Lung (tissue), 12 donors: Measurements from ENCODE around the gene MAMDC2. TPM values are rescaled to one million over a fixed set of nuclear protein-coding genes. Genes with fewer than 3 reads are reported as not detected.

Experiments
- ATAC-seq: fragments of 200-7000 bp; cut with Tn5 transposase; one replicate; pipeline ENCODE4 v1.9.1; 2020; ENCODE audit warnings: moderate number of reproducible peaks; ENCODE audit not compliant: insufficient read depth, low FRiP score
- DNase-seq, 3 donors: peaks; one replicate each; pipeline ENCODE4 v3.0.0-alpha.2; 2013 to 2017
- H3K27ac ChIP-seq, 2 donors: one replicate each; pipeline ENCODE4 v1.5.1; 2013; ENCODE audit warnings: mild to moderate bottlenecking in 2 of 2, moderate library complexity in 2 of 2, control low read depth in 1 of 2, inconsistent platforms in 1 of 2, low read depth in 1 of 2, low read length in 1 of 2
- H3K27me3 ChIP-seq, 3 donors: one replicate each; pipeline ENCODE4 v1.5.1; 2013; ENCODE audit warnings: low read length in 2 of 3; ENCODE audit not compliant: control insufficient read depth in 3 of 3, insufficient read depth in 3 of 3
- H3K36me3 ChIP-seq, 4 donors: one replicate each; pipeline ENCODE4 v1.5.1; 2013; ENCODE audit warnings: low read length in 4 of 4, mild to moderate bottlenecking in 1 of 4, moderate library complexity in 1 of 4; ENCODE audit not compliant: control insufficient read depth in 4 of 4, insufficient read depth in 4 of 4
- H3K4me1 ChIP-seq, 5 donors: one replicate each; pipeline ENCODE4 v1.5.1; 2013; ENCODE audit warnings: low read length in 5 of 5, mild to moderate bottlenecking in 2 of 5, moderate library complexity in 1 of 5; ENCODE audit not compliant: control insufficient read depth in 5 of 5, insufficient read depth in 5 of 5
- H3K4me3 ChIP-seq: one replicate; pipeline ENCODE4 v1.5.1; 2013; ENCODE audit warnings: mild to moderate bottlenecking, control low read depth, moderate library complexity
- H3K9ac ChIP-seq, 2 donors: one replicate each; pipeline ENCODE4 v1.5.1; 2013; ENCODE audit warnings: low read length in 2 of 2, control low read depth in 1 of 2; ENCODE audit not compliant: insufficient read depth in 1 of 2
- H3K9me3 ChIP-seq, 4 donors: one replicate each; pipeline ENCODE4 v1.5.1; 2013; ENCODE audit warnings: low read length in 3 of 4, mild to moderate bottlenecking in 1 of 4, moderate library complexity in 1 of 4; ENCODE audit not compliant: control insufficient read depth in 4 of 4, insufficient read depth in 3 of 4
- WGBS, 2 donors: extraction: QIAGEN DNeasy Blood & Tissue Kit; methylation state at CpG; one replicate each; pipeline ENCODE4 v1.1.7; 2013; 5-methylcytosine and 5-hydroxymethylcytosine counted together
- polyA plus RNA-seq, 2 donors: library from polyadenylated mRNA; stranded (reverse); fragments of 200-250 nt; gene quantifications; one replicate each; pipeline ENCODE4 v1.2.1, GENCODE V29; 2013
- total RNA-seq, 2 donors: library from RNA; depleted of rRNA in 1 of 2; stranded (reverse); fragments of >200 nt in 1 of 2; gene quantifications; one replicate each; pipeline ENCODE4 v1.2.1, GENCODE V29; 2014 to 2021
- TF ChIP-seq, protein P1 (sequence below): IDR thresholded peaks from 2 replicates; pipeline ENCODE4 v1.5.1; 2012; ENCODE audit warnings: mild to moderate bottlenecking; ENCODE audit errors: control extremely low read depth, extremely low read depth
- donor health status: control.
- donor health status: control.
- donor health status: Bipolar disorder and iron deficiency.
- donor health status: healthy.
- donor health status: DM: yes; HTN: yes; CAD: no.

MAMDC2 gene
- total and polyA plus RNA-seq, 4 donors: 6.5 to 28.6 (median 10.0) TPM

DNA sequence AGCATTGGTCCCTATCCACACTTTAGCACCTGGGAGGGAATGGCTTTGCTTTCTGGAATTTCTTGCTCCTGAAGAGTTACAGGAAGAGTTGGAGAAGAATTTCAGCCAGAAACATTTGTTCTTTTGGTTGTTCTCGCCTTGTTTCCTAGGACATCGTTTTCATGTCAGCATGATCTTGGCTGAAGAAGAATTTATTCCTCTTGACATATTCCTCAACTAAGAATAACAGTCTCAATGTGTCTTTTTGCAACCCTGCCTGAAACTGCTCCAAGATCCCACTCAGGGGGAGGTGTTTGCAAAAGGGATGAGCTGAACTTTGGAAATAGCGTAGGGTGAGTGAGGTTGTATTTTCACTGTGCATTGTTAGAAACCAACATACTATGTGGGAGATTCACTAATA is 26.1 kb downstream of the MAMDC2 start:
- H3K27ac ChIP-seq: no peak overlapping the region
- no peaks in the 10 kb centered on the region for H3K9me3 ChIP-seq
- ATAC-seq: no peak
- whole genome bisulfite sequencing, 2 donors: 67 to 86% methylated on average over 3 of the region's 3 CpGs
- no peaks in the 10 kb centered on the region for H3K36me3 ChIP-seq
- no peak overlapping the region for H3K9ac ChIP-seq
- no peak overlapping the region for H3K4me3 ChIP-seq
- TF ChIP-seq, protein P1, sequence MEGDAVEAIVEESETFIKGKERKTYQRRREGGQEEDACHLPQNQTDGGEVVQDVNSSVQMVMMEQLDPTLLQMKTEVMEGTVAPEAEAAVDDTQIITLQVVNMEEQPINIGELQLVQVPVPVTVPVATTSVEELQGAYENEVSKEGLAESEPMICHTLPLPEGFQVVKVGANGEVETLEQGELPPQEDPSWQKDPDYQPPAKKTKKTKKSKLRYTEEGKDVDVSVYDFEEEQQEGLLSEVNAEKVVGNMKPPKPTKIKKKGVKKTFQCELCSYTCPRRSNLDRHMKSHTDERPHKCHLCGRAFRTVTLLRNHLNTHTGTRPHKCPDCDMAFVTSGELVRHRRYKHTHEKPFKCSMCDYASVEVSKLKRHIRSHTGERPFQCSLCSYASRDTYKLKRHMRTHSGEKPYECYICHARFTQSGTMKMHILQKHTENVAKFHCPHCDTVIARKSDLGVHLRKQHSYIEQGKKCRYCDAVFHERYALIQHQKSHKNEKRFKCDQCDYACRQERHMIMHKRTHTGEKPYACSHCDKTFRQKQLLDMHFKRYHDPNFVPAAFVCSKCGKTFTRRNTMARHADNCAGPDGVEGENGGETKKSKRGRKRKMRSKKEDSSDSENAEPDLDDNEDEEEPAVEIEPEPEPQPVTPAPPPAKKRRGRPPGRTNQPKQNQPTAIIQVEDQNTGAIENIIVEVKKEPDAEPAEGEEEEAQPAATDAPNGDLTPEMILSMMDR: no peak
- H3K4me1 ChIP-seq: peaks cover 0 to 3% (median 0%) of the 10 kb centered on the region in 5 donors
- DNase-seq: no peak
- H3K27me3 ChIP-seq: no peaks in the 10 kb centered on the region

DNA sequence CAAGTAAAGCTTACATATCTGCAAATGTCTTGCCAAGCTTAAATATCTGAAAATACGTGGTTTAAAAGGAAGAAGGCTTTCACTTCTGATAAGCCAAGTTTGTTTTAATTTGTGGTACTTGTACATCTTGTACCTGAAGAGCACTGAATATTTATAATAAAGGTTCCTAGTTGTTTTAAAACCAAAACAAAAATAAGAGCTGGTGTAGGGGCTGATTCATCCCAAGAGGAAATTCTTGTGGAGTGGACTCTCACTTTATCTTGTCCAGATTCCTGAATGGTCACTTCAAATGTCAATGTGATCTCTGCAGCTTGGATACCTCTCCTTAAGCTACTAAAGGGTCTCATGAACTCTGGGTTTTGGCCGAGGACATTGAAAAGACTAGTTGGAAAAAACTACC is 29.5 kb downstream of the MAMDC2 start:
- no peaks in the 10 kb centered on the region for H3K9me3 ChIP-seq
- TF ChIP-seq, protein P1: no peak
- no peak overlapping the region for H3K27ac ChIP-seq
- 48 to 60% methylated on average over 2 of the region's 2 CpGs for WGBS, 2 donors
- H3K4me1 ChIP-seq: peaks cover 0 to 5% (median 3%) of the 10 kb centered on the region in 5 donors
- DNase-seq: no peak
- ATAC-seq: no peak
- H3K36me3 ChIP-seq: no peaks in the 10 kb centered on the region
- no peak overlapping the region for H3K4me3 ChIP-seq
- no peak overlapping the region for H3K9ac ChIP-seq
- H3K27me3 ChIP-seq: no peaks in the 10 kb centered on the region

DNA sequence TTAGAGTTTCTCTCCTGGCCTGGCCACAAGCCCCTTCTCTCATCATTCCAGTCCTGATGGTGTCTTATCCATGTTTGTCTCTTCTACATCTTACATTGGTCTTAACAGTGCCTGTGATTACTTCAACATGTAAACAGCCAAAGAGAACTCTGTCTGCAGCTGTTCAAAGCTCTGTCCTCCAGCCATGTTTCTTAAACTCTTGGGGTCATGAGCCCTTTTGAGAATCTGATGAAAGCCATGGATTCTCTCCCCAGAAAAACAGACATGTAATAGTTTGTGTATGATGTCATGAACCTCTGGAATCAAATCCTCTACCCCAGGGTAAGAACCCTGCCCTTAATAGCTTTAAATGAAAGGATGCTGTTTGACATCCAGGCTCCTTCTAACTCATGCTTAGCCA is 30.1 kb downstream of the MAMDC2 start:
- Histone ChIP-seq H3K27me3 (no peaks in the 10 kb centered on the region), H3K4me3 (no peak overlapping the region), H3K27ac (no peak overlapping the region), H3K9me3 (no peaks in the 10 kb centered on the region), H3K36me3 (no peaks in the 10 kb centered on the region), H3K4me1 (peaks cover 0 to 10% (median 3%) of the 10 kb centered on the region in 5 donors), H3K9ac (no peak overlapping the region)
- ATAC-seq (no peak), DNase-seq (no peak)
- TF ChIP-seq, protein P1: no peak

DNA sequence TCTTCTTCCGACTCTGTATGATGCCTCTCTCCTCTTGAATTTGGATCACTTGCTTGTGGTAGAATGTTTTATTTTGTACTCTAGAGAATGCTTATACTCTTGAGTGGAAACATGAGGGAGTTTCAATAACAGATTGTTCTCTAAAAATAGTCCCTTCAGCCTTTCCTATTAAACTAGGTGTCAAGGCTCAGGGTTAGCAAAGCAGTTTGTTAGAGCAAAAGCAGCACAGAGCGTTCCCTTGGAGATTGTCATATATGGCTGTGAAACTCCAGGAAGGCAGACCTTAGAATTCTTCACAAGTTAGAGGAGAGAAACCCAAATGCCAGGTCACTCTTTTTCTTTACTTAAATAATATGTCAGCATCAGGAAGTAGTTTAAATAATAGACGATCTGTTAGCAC is 33.0 kb downstream of the MAMDC2 start:
- no peak overlapping the region for H3K9ac ChIP-seq
- no peaks in the 10 kb centered on the region for H3K9me3 ChIP-seq
- no peak overlapping the region for H3K4me3 ChIP-seq
- H3K4me1 ChIP-seq: peaks cover 5 to 37% (median 15%) of the 10 kb centered on the region in 5 donors
- DNase-seq: no peak
- no peak for ATAC-seq
- H3K27me3 ChIP-seq: no peaks in the 10 kb centered on the region
- H3K27ac ChIP-seq: no peak overlapping the region
- WGBS, 2 donors: 61 to 76% methylated on average over 3 of the region's 3 CpGs
- H3K36me3 ChIP-seq: no peaks in the 10 kb centered on the region
- TF ChIP-seq, protein P1: no peak
